ENCODE measurements around the gene TGIF2.
"Not testable (repeated sequence)": the region's sequence is repeated elsewhere in the genome, so short reads cannot be mapped to it uniquely, and the experiment has no call there.

Gene TGIF2

DNA sequence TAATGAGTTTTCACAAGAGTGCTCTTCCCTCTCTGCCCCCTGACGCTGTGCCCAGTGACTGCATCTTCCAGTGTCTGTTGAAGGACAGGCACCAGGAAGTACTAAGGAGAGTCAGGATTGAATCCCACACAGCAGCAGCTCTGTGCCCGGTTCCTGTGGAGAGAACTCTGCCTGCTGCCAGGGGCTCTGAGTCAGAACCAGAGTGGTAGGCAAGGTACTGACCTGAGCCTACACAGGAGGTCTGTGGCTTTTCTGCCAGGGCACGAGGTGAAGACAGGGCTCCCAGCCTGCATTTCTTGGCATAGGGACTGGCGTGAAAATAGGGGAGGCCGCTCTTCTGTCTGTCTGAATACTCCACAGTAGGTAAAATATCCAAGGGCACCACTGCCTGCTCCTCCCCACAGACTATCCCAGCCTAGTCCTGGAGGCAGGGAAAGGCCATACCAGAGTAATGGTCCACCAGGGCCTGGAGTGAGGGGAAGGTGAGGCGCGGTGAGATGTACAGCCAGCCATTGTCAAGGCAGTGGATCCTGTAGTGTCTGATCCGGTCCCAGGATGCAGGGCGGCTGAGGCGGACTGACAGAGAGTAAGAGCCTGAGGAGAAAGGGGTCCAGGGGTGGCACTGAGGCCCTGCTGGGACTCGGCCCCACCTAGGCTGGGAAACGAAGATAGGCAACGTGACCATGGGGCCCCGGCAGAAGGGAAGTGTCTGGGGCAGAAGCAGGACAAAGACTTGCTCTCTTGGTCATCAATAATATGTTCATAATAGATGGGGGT is 41.6 kb downstream of the TGIF2 start:
- no peak for DNase-seq (ENCODE audit: low read depth in 2 of 2)

- no peak for DNase-seq (ENCODE audit: low read depth in 2 of 2)
Observed at GRCh38 chr20:36620917-36621316, 47.5 kb downstream of the TGIF2 start.

DNA sequence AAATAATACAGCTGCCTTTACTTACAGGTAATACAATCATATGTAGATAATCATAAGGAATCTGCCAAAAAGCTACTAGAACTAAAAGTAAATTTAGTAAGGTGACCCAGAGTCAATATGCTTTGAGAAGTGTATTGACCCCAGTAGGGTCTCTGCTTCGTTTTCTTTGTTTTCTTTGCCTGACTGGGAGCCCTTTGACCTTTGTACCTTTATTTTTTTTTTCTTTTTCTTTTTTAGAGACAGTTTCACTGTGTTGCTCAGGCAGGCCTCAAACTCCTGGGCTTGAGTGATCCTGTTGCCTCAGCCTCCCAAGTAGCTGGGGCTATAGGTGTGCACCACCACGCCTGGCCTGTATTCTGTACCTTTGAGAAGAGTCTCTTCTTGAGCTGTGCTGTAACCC is 50.0 kb downstream of the TGIF2 start:
- no peak for DNase-seq (ENCODE audit: low read depth in 2 of 2)

DNA sequence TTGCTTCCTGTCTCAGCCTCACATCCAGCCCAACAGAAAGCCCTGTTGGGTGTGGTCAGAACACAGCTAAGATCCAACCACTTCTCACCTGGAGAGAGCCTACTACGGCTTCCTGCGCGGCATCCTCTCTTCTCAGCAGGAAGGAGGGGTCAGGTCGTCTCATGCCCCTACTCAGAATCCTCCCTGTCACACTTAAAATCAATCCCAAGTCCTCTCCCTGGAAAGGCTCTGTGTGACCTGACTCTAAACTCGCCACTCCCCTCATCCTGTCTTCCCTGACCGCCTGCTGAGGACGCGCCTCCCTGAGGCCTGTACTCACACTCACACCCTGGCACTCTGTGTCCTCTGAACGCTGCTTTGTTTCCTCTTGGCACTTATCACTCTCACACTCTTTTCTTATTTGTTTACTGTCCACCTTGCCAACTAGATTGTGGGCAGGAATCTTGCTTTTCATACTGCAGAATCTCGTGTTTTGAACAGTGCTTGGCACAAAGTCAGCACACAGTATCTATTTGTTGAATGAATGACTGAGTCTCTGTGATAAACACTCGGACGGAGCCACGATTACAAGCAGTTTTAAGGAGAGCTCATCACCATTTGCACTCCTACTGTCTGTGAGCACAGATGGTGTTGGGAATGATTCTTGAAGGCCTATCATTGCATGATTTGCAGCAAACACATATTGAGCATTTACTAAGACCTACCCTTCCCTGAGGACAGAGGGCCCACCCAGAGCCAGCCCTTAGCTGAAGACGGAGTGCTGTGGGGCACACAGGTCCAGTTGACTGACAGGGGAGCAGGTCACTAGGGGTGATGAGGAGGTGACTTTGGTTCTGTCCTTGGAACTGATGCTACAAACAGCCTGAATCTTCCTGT is 50.9 kb downstream of the TGIF2 start:
- no peak for DNase-seq (ENCODE audit: low read depth in 2 of 2)

DNA sequence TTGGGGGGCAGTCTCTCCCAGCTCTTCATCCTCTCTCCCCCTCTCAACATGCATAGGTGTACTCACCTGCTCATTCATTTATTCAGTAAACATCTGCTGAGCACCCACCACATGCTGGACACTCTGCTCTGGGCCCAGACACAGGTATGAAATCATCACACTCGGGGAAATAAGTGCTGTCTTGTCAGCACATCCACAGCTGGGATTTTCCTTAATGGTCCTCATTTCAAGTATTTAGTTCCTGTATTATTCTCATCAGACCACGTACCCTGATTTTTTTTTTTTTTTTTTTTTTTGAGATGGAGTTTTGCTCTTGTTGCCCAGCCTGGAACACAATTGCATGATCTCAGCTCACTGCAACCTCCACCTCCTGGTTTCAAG is 51.5 kb downstream of the TGIF2 start:
- DNase-seq (ENCODE audit: low read depth in 2 of 2), result no peak

GRCh38 chr20:36628076-36628475 is 54.7 kb downstream of the TGIF2 start:
- DNase-seq (ENCODE audit: low read depth in 2 of 2), result peak in 1 of 2 donors; percentile 33

- DNase-seq (ENCODE audit: low read depth in 2 of 2), result peak in 1 of 2 donors; percentile 39
Observed at GRCh38 chr20:36629719-36630681, 56.6 kb downstream of the TGIF2 start.

GRCh38 chr20:36631646-36632045 is 58.2 kb downstream of the TGIF2 start:
- no peak for DNase-seq (ENCODE audit: low read depth in 2 of 2)

GRCh38 chr20:36632147-36632486 is 58.7 kb downstream of the TGIF2 start:
- DNase-seq (ENCODE audit: low read depth in 2 of 2), result no peak

DNA sequence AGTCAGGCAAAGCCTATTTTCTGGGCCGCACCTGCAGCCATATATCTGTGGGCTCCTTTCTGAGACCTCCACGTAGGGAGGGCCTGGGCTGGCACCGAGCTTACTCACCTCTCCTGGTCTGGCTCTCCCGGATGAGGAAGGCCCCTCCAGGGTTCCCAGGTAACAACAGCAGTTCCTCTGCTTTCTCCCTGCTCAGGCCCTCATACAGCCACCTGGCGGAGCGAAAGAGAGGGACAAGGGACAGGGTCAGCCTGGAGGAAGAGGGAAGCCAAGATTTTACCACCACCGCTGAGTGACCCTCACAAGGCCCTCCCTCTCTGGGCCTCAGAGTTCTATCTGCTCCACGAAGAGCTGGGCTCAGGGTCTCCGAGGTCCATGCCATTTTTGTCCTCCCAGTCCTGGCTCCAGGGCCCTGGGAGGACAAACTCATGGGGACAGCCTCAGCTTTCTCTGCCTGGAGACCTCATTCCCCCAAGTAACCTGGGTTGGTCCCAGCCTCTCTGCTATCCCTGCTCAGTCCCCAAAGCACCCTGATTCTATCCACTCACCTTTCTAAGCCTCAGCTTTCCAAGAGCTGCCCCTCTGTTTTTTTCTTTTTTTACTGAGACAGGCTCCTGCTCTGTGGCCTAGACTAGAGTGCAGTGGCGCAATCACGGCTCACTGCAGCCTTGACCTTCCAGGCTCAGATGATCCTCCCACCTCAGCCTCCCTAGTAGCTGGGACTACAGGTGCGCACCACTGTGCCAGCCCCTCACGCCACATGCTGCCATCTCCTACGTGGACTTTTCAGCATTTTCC is 59.3 kb downstream of the TGIF2 start:
- no peak for DNase-seq (ENCODE audit: low read depth in 2 of 2)

- DNase-seq (ENCODE audit: low read depth in 2 of 2), result no peak
Observed at GRCh38 chr20:36633285-36633772, 59.9 kb downstream of the TGIF2 start.

DNA sequence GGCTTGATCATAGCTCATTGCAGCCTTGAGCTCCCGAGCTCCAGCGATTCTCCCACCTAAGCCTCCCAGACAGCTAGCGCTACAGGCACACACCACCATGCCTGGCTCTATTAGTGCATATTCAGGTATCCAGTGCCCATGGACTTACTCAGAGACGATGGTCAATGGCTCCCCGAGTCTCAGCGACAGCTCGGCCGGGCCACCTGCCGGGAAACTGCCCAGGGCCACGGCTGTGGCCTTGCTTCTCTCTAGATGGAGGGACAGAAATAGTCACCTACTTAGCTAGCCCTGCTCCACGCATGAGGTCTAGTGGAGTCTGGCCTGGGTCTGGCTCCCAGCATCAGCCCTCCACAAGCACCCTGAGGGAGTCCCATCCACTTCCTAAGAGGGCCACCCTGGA is 60.9 kb downstream of the TGIF2 start:
- no peak for DNase-seq (ENCODE audit: low read depth in 2 of 2)

GRCh38 chr20:36638876-36639400 is 65.5 kb downstream of the TGIF2 start:
- DNase-seq (ENCODE audit: low read depth in 2 of 2), result not testable (repeated sequence)

- no peak for DNase-seq (ENCODE audit: low read depth in 2 of 2)
Observed at GRCh38 chr20:36641506-36641843, 68.1 kb downstream of the TGIF2 start.

- no peak for DNase-seq (ENCODE audit: low read depth in 2 of 2)
Observed at GRCh38 chr20:36642136-36642535, 68.7 kb downstream of the TGIF2 start.
